OCI-LY7 (cell line): Measurements from ENCODE around the gene BLM. TPM values are rescaled to one million over a fixed set of nuclear protein-coding genes. Genes with fewer than 3 reads are reported as not detected.

Experiments
- BruUV-seq: library from RNA; stranded (reverse); fragments of 400-500 nt; replicated peaks from 2 replicates; lab custom pipeline; 2021; lab: Mats Ljungman, UMichigan
- CTCF ChIA-PET: fragments of 300-600 bp; sonication (Branson Sonifier 250); formaldehyde crosslinking; loops from one replicate; lab custom pipeline; 2022; ENCODE audit warnings: antibody characterized with exemption; ENCODE audit not compliant: unreplicated experiment; lab: Charles Lee
- POLR2A ChIA-PET: fragments of 300-600 bp; sonication (Branson Sonifier 250); formaldehyde crosslinking; loops from one replicate; lab custom pipeline; 2022; ENCODE audit warnings: antibody characterized with exemption; lab: Charles Lee
- DNase-seq: peaks from one replicate; pipeline ENCODE4 v3.0.0-alpha.2; 2015; ENCODE audit warnings: low spot score
- H2AFZ ChIP-seq: fragments of 200-600 bp; sonication (generic), shearing (Covaris generic); 2 replicates; pipeline ENCODE4 v1.6.1; 2014; ENCODE audit warnings: mild to moderate bottlenecking, antibody characterized with exemption, low read length, moderate library complexity
- H3K27ac ChIP-seq: fragments of 200-600 bp; sonication (generic); 2 replicates; pipeline ENCODE4 v1.5.1; 2014; ENCODE audit warnings: mixed run types, low read depth, mild to moderate bottlenecking, moderate library complexity, low read length, inconsistent platforms; ENCODE audit not compliant: poor library complexity, severe bottlenecking
- H3K36me3 ChIP-seq: fragments of 200-600 bp; sonication (generic); 2 replicates; pipeline ENCODE4 v1.6.1; 2014; ENCODE audit warnings: mild to moderate bottlenecking, antibody characterized with exemption, low read length, moderate library complexity, mixed read lengths; ENCODE audit not compliant: insufficient read depth
- H3K4me1 ChIP-seq: fragments of 200-600 bp; sonication (generic); 2 replicates; pipeline ENCODE4 v1.5.1; 2014; ENCODE audit warnings: mild to moderate bottlenecking, low read length; ENCODE audit not compliant: insufficient read depth, poor library complexity, severe bottlenecking
- H3K4me2 ChIP-seq: fragments of 200-600 bp; sonication (generic); 2 replicates; pipeline ENCODE4 v1.6.1; 2014; ENCODE audit warnings: mild to moderate bottlenecking, low read length
- H3K4me3 ChIP-seq: fragments of 200-600 bp; sonication (generic); 2 replicates; pipeline ENCODE4 v1.5.1; 2014; ENCODE audit warnings: mild to moderate bottlenecking, low read depth, low read length; ENCODE audit not compliant: poor library complexity, severe bottlenecking
- H3K79me2 ChIP-seq: fragments of 200-600 bp; sonication (generic); 2 replicates; pipeline ENCODE4 v1.6.1; 2016; ENCODE audit warnings: low read depth, mild to moderate bottlenecking, low read length, moderate library complexity, mixed read lengths; ENCODE audit not compliant: insufficient read depth
- H3K9me2 ChIP-seq: fragments of 200-600 bp; sonication (generic); 2 replicates; pipeline ENCODE4 v1.6.1; 2016; ENCODE audit warnings: mild to moderate bottlenecking, low read length, mixed read lengths; ENCODE audit not compliant: insufficient read depth
- H3K9me3 ChIP-seq: fragments of 200-600 bp; sonication (generic); 2 replicates; pipeline ENCODE4 v1.6.1; 2014; ENCODE audit warnings: mild to moderate bottlenecking, mixed run types, low read length, mixed read lengths
- H4K20me1 ChIP-seq: fragments of 200-600 bp; sonication (generic); 2 replicates; pipeline ENCODE4 v1.6.1; 2014; ENCODE audit warnings: mild to moderate bottlenecking, antibody characterized with exemption, low read length, moderate library complexity, mixed read lengths; ENCODE audit not compliant: insufficient read depth
- CTCF ChIP-seq: fragments of 200-600 bp; sonication (generic); conservative IDR thresholded peaks from 2 replicates; pipeline ENCODE4 v1.5.1; 2014; ENCODE audit warnings: mild to moderate bottlenecking, antibody characterized with exemption, low read length, moderate library complexity, mixed read lengths
- EZH2phosphoT487 ChIP-seq: fragments of 200-600 bp; sonication (generic); IDR thresholded peaks from 2 replicates; pipeline ENCODE4 v1.6.1; 2018; ENCODE audit warnings: low read depth, borderline replicate concordance, mild to moderate bottlenecking, mixed run types, antibody characterized with exemption, low read length, moderate library complexity, mixed read lengths
- intact Hi-C: fragments of 100-400 bp; cut with micrococcal nuclease; formaldehyde crosslinking; loops from one replicate; pipeline ENCODE4 v1.10.0; 2022; ENCODE audit not compliant: unreplicated experiment
- total RNA-seq, 2 experiments: library from RNA; depleted of rRNA in 1 of 2; stranded (reverse); fragments of >200 nt in 1 of 2; shearing (Covaris generic) in 1 of 2; gene quantifications; 2 replicates each; pipeline ENCODE4 v1.2.3, GENCODE V29; 2014 to 2022

The BLM gene
- total RNA-seq, 2 experiments from 2014 or later, result 47.1 to 51.8 TPM

- H3K36me3 ChIP-seq, result peaks cover 90% of the 10 kb centered on the region
- H3K9me2 ChIP-seq, result no peaks in the 10 kb centered on the region
- H4K20me1 ChIP-seq, result no peaks in the 10 kb centered on the region
- H3K4me2 ChIP-seq, result no peak overlapping the region
- no peaks in the 10 kb centered on the region for H3K9me3 ChIP-seq
- H2AFZ ChIP-seq, result no peak overlapping the region
- no peak for DNase-seq
- H3K4me3 ChIP-seq, result no peak overlapping the region
- H3K4me1 ChIP-seq, result no peaks in the 10 kb centered on the region
- CTCF ChIA-PET, result no interaction called here
- TF ChIP-seq EZH2phosphoT487 (no peak), CTCF (no peak)
- intact Hi-C loops, result no loop called here
- H3K79me2 ChIP-seq, result 0 out of 2 replicates have a peak, but pooled peaks cover 3% of the 10 kb centered on the region
- no TSS peak for BruUV-seq
- H3K27ac ChIP-seq, result no peak overlapping the region
- POLR2A ChIA-PET, result no interaction called here
Measured at GRCh38 chr15:90757461-90757860, 40.3 kb downstream of the BLM start.

GRCh38 chr15:90760661-90761232 is 43.6 kb downstream of the BLM start:
- TF ChIP-seq EZH2phosphoT487, result no peak
- no peak for TF ChIP-seq CTCF
- H3K36me3 ChIP-seq, result peaks cover 89% of the 10 kb centered on the region
- TSS peak; percentile 40 for BruUV-seq
- no peaks in the 10 kb centered on the region for H3K9me3 ChIP-seq
- H3K4me3 ChIP-seq, result no peak overlapping the region
- no peaks in the 10 kb centered on the region for H4K20me1 ChIP-seq
- H3K79me2 ChIP-seq, result no peaks in the 10 kb centered on the region
- no peak overlapping the region for H3K27ac ChIP-seq
- DNase-seq, result no peak
- H3K4me2 ChIP-seq, result no peak overlapping the region
- H2AFZ ChIP-seq, result no peak overlapping the region
- CTCF ChIA-PET, result no interaction called here
- no peaks in the 10 kb centered on the region for H3K4me1 ChIP-seq
- intact Hi-C loops, result no loop called here
- H3K9me2 ChIP-seq, result no peaks in the 10 kb centered on the region
- POLR2A ChIA-PET, result no interaction called here

GRCh38 chr15:90761629-90762028 is 44.5 kb downstream of the BLM start:
- H3K4me1 ChIP-seq, result no peaks in the 10 kb centered on the region
- H2AFZ ChIP-seq, result no peak overlapping the region
- no peak for TF ChIP-seq EZH2phosphoT487
- no TSS peak for BruUV-seq
- DNase-seq, result no peak
- no peaks in the 10 kb centered on the region for H3K79me2 ChIP-seq
- H3K9me2 ChIP-seq, result no peaks in the 10 kb centered on the region
- no peak overlapping the region for H3K4me2 ChIP-seq
- no peaks in the 10 kb centered on the region for H4K20me1 ChIP-seq
- CTCF ChIA-PET, result no interaction called here
- POLR2A ChIA-PET, result no interaction called here
- no peak overlapping the region for H3K4me3 ChIP-seq
- no peaks in the 10 kb centered on the region for H3K9me3 ChIP-seq
- H3K36me3 ChIP-seq, result peaks cover 89% of the 10 kb centered on the region
- H3K27ac ChIP-seq, result no peak overlapping the region
- intact Hi-C loops, result no loop called here
